Heart right ventricle (tissue), 16 donors: ENCODE results near the gene EFHD1. TPM values are rescaled to one million over a fixed set of nuclear protein-coding genes. Genes with fewer than 3 reads are reported as not detected.

Experiments
- ATAC-seq, 8 donors: fragments of 200-7000 bp; cut with Tn5 transposase; one replicate each; pipeline ENCODE4 v1.9.1; 2020; ENCODE audit warnings: mild to moderate bottlenecking in 8 of 8, moderate library complexity in 8 of 8, moderate number of reproducible peaks in 1 of 8
- DNase-seq, 2 donors: peaks; one replicate each; pipeline ENCODE4 v3.0.0-alpha.2; 2020
- H3K27ac ChIP-seq, 10 donors: fragments of 200-600 bp; sonication (generic) in 2 of 10; one replicate each; pipeline versions ENCODE4 v1.5.0 to v1.8.0; 2020 to 2022; ENCODE audit warnings: mild to moderate bottlenecking in 3 of 10
- H3K27me3 ChIP-seq, 7 donors: fragments of 200-600 bp; one replicate each; pipeline ENCODE4 v1.8.0; 2021 to 2022; ENCODE audit warnings: mild to moderate bottlenecking in 2 of 7
- H3K36me3 ChIP-seq, 9 donors: fragments of 200-600 bp; sonication (generic) in 1 of 9; one replicate each; pipeline versions ENCODE4 v1.5.0 to v1.8.0; 2020 to 2022; ENCODE audit warnings: mild to moderate bottlenecking in 2 of 9
- H3K4me1 ChIP-seq, 9 donors: fragments of 200-600 bp; sonication (generic) in 1 of 9; one replicate each; pipeline versions ENCODE4 v1.5.0 to v1.8.0; 2020 to 2022; ENCODE audit warnings: mild to moderate bottlenecking in 4 of 9
- H3K4me3 ChIP-seq, 10 donors: fragments of 200-600 bp; sonication (generic) in 2 of 10; one replicate each; pipeline versions ENCODE4 v1.5.0 to v1.8.0; 2020 to 2022; ENCODE audit warnings: mild to moderate bottlenecking in 7 of 10, moderate library complexity in 2 of 10
- H3K9me3 ChIP-seq, 11 donors: fragments of 200-600 bp in 10 of 11; sonication (generic) in 2 of 11; one replicate each; pipeline versions ENCODE4 v1.5.0 to v1.8.0; 2013 to 2022; ENCODE audit warnings: mild to moderate bottlenecking in 2 of 11, control low read depth in 1 of 11, moderate library complexity in 1 of 11
- CTCF ChIP-seq, 9 donors: fragments of 200-600 bp; sonication (generic) in 2 of 9; IDR thresholded peaks; one replicate each; pipeline versions ENCODE4 v1.5.0 to v1.8.0; 2021 to 2022; ENCODE audit warnings: antibody characterized with exemption in 9 of 9, mild to moderate bottlenecking in 5 of 9, moderate library complexity in 1 of 9
- WGBS, 2 donors: extraction: QIAGEN DNeasy Blood & Tissue Kit; methylation state at CpG; one replicate each; pipeline ENCODE4 v1.1.7; 2013; ENCODE audit warnings: inconsistent platforms in 1 of 2; 5-methylcytosine and 5-hydroxymethylcytosine counted together
- intact Hi-C, 10 donors: fragments of 100-400 bp; cut with DNase I; formaldehyde crosslinking; loops; one replicate each; pipeline versions ENCODE4 v1.11.1 to v1.14.2; 2022
- polyA plus RNA-seq, 2 donors: library from polyadenylated mRNA; stranded (reverse); fragments of 200-250 nt; gene quantifications; one replicate each; pipeline ENCODE4 v1.2.3, GENCODE V29; 2013
- total RNA-seq, 10 donors: library from RNA; stranded (reverse); fragmentation: NEBNext Ultra II Directional in 3 of 10; extraction: Animal tissue kit (Norgen Biotek cat#: 25700) in 3 of 10; gene quantifications; one replicate each; pipeline versions ENCODE4 v1.2.1 to v1.2.4, GENCODE V29; 2021 to 2023
- donor health status: Arrhythmogenic right ventricular cardiomyopathy.
- donor health status: ischemic (EF 13 %, LVEDD 7.1; RV severe dilation, severe dysfunction).
- donor health status: healthy with polysubstance abuse.
- donor health status: DM: no; HTN: yes; CAD: no.
- donor health status: DM: no; HTN: no; CAD: no.
- donor health status: ischemic (EF 25% LVEDD 6.9; RV normal size, moderate dysfunction).
- donor health status: ischemic (EF 25% LVEDD 5.7; RV mildly dilated, moderate dysfunction).
- donor health status: healthy.
- donor health status: DM: yes; HTN: yes; CAD: no.
- donor health status: Ischemic cardiomyopathy.
- donor health status: ischemic (EF 35%, LVEDD 5.7; RV mildly dilated, moderate dysfunction).
- donor health status: nonischemic (EF 11% LVEDD 7.7; RV severe dilation, severe dysfunction).
- donor health status: DM: yes; HTN: yes; CAD: no.
- donor health status: PGD.
- donor health status: ischemic (EF 29% LVEDD 5.4; RV normal size, mild dysfunction).
- donor health status: nonischemic (EF 23%, LVEDD 6.1; RV moderate dilation, normal function).

Gene EFHD1
- total and polyA plus RNA-seq, 12 donors: 8.1 to 36.2 (median 19.5) TPM

- Histone ChIP-seq H3K4me1 (peaks cover 0 to 13% (median 0%) of the 10 kb centered on the region in 9 donors), H3K36me3 (no peaks in the 10 kb centered on the region), H3K4me3 (no peak overlapping the region), H3K27ac (no peak overlapping the region), H3K9me3 (no peaks in the 10 kb centered on the region), H3K27me3 (no peaks in the 10 kb centered on the region)
- no peak for DNase-seq
- WGBS, 2 donors: 83 to 90% methylated on average over 3 of the region's 3 CpGs
- ATAC-seq: no peak
- TF ChIP-seq CTCF (IDR thresholded peaks at IDR 0.05): no peak
- intact Hi-C loops: loop anchor here in 4 of 10 donors (5.0 kb wide), 3 partner anchors 57 to 642 kb away; partner anchors contain the start of gene ATG16L1 (in 1 of the 4)
Observed at GRCh38 chr2:232610081-232610480, 23.3 kb upstream of the EFHD1 start.

GRCh38 chr2:232611061-232611460 is 22.3 kb upstream of the EFHD1 start:
- H3K27ac ChIP-seq: no peak overlapping the region
- H3K4me1 ChIP-seq: peaks cover 0 to 5% (median 0%) of the 10 kb centered on the region in 9 donors
- no peaks in the 10 kb centered on the region for H3K27me3 ChIP-seq
- H3K36me3 ChIP-seq: no peaks in the 10 kb centered on the region
- H3K4me3 ChIP-seq: no peak overlapping the region
- H3K9me3 ChIP-seq: no peaks in the 10 kb centered on the region
- TF ChIP-seq CTCF (IDR thresholded peaks at IDR 0.05): no peak
- WGBS, 2 donors: 72 to 83% methylated on average over 6 of the region's 6 CpGs
- peak in 1 of 8 donors; percentile 19 for ATAC-seq
- no peak for DNase-seq
- intact Hi-C loops: loop anchor here in 4 of 10 donors (5.0 kb wide), 3 partner anchors 56 to 641 kb away; partner anchors contain the start of gene ATG16L1 (in 1 of the 4)

- peak; percentile 53 to 87 (median 79) for TF ChIP-seq CTCF (IDR thresholded peaks at IDR 0.05)
- intact Hi-C loops: loop anchor here in 4 of 10 donors (5.0 kb wide), 3 partner anchors 56 to 641 kb away; partner anchors contain the start of gene ATG16L1 (in 1 of the 4)
- Histone ChIP-seq H3K4me1 (no peaks in the 10 kb centered on the region), H3K27ac (no peak overlapping the region), H3K27me3 (no peaks in the 10 kb centered on the region), H3K4me3 (no peak overlapping the region), H3K36me3 (no peaks in the 10 kb centered on the region), H3K9me3 (no peaks in the 10 kb centered on the region)
- peak; percentile 53 to 79 for DNase-seq
- ATAC-seq: peak; percentile 38 to 77 (median 50)
- WGBS, 2 donors: 44 to 46% methylated on average over 9 of the region's 9 CpGs
Observed at GRCh38 chr2:232611559-232612218, 21.7 kb upstream of the EFHD1 start.

- Histone ChIP-seq H3K27me3 (no peaks in the 10 kb centered on the region), H3K27ac (no peak overlapping the region), H3K9me3 (no peaks in the 10 kb centered on the region), H3K36me3 (no peaks in the 10 kb centered on the region), H3K4me1 (no peaks in the 10 kb centered on the region), H3K4me3 (no peak overlapping the region)
- DNase-seq (no peak), ATAC-seq (no peak)
- TF ChIP-seq CTCF (IDR thresholded peaks at IDR 0.05): no peak
- 66 to 86% methylated on average over 3 of the region's 3 CpGs for WGBS, 2 donors
- intact Hi-C loops: loop anchor here in 4 of 10 donors (5.0 kb wide), 3 partner anchors 54 to 639 kb away; partner anchors contain the start of gene ATG16L1 (in 1 of the 4)
Observed at GRCh38 chr2:232613538-232614134, 19.8 kb upstream of the EFHD1 start.
